NCI-H345 (cell line): ENCODE measurements around the gene FAM81B.
"Not testable (repeated sequence)": the region's sequence is repeated elsewhere in the genome, so short reads cannot be mapped to it uniquely, and the experiment has no call there.

ENCODE experiments used
- DNase-seq: peaks from one replicate; lab custom pipeline; 2025; lab: John Stamatoyannopoulos, UW

The FAM81B gene

GRCh38 chr5:95390812-95391492 lies at the start of gene FAM81B:
Gene FAM81B (plus strand): TSS chr5:95391366. CDS start chr5:95391390, 24 bp downstream.
- no peak for DNase-seq

- not testable (repeated sequence) for DNase-seq
These were observed 49.7 kb upstream of the FAM81B start for GRCh38 chr5:95341444-95341843.

- no peak for DNase-seq
These were observed 43.6 kb upstream of the FAM81B start for GRCh38 chr5:95347506-95348120.

GRCh38 chr5:95350631-95351030 lies 40.5 kb upstream of the FAM81B start:
- no peak for DNase-seq

GRCh38 chr5:95352691-95353090 lies 38.5 kb upstream of the FAM81B start:
- no peak for DNase-seq

- DNase-seq: no peak
These were observed 32.8 kb upstream of the FAM81B start for GRCh38 chr5:95358320-95358719.

- DNase-seq: no peak
These were observed 32.3 kb upstream of the FAM81B start for GRCh38 chr5:95358848-95359247.

- DNase-seq: not testable (repeated sequence)
These were observed 30.5 kb upstream of the FAM81B start for GRCh38 chr5:95360667-95361066.

- DNase-seq: peak; percentile 55
These were observed 25.7 kb upstream of the FAM81B start for GRCh38 chr5:95365302-95366095.

- DNase-seq: no peak
These were observed 21.4 kb upstream of the FAM81B start for GRCh38 chr5:95369782-95370181.

GRCh38 chr5:95374061-95374460 lies 17.1 kb upstream of the FAM81B start:
- DNase-seq: no peak

- no peak for DNase-seq
These were observed 15.6 kb upstream of the FAM81B start for GRCh38 chr5:95375591-95375990.

GRCh38 chr5:95379133-95379532 lies 12.0 kb upstream of the FAM81B start:
- no peak for DNase-seq

GRCh38 chr5:95380103-95380628 lies 11.0 kb upstream of the FAM81B start:
- no peak for DNase-seq

GRCh38 chr5:95382801-95383200 lies 8.4 kb upstream of the FAM81B start:
- DNase-seq: no peak

- DNase-seq: no peak
These were observed 6.5 kb upstream of the FAM81B start for GRCh38 chr5:95384485-95385213.

GRCh38 chr5:95385334-95385733 lies 5.8 kb upstream of the FAM81B start:
- DNase-seq: no peak

- DNase-seq: not testable (repeated sequence)
These were observed 799 bp downstream of the FAM81B start for GRCh38 chr5:95391965-95392364.

- peak; percentile 29 for DNase-seq
These were observed 1.5 kb downstream of the FAM81B start for GRCh38 chr5:95392593-95393182.

GRCh38 chr5:95393279-95393678 lies 2.1 kb downstream of the FAM81B start:
- no peak for DNase-seq

- DNase-seq: no peak
These were observed 7.8 kb downstream of the FAM81B start for GRCh38 chr5:95398989-95399388.

- DNase-seq: no peak
These were observed 10.5 kb downstream of the FAM81B start for GRCh38 chr5:95401626-95402025.
